PC-9 (cell line): ENCODE measurements around the gene MTMR3.

Experiments
- CTCF ChIP-seq: fragments of 200-600 bp; sonication (generic); conservative IDR thresholded peaks from 2 replicates; pipeline ENCODE4 v1.6.1; 2017; ENCODE audit warnings: mixed run types, antibody characterized with exemption, mild to moderate bottlenecking, moderate library complexity
- EZH2 ChIP-seq: fragments of 200-600 bp; sonication (generic); IDR thresholded peaks from 2 replicates; pipeline ENCODE4 v1.8.0; 2017; ENCODE audit warnings: antibody characterized with exemption, low read depth

- TF ChIP-seq EZH2, result no peak
- no peak for TF ChIP-seq CTCF
Measured at GRCh38 chr22:29973269-29973668, 90.3 kb downstream of the MTMR3 start.
